Upper lobe of right lung (tissue), 1 donor: ENCODE results near the gene GLTP. TPM values are rescaled to one million over a fixed set of nuclear protein-coding genes. Genes with fewer than 3 reads are reported as not detected.
"Not testable (repeated sequence)": the region's sequence is repeated elsewhere in the genome, so short reads cannot be mapped to it uniquely, and the experiment has no call there.

ENCODE experiments used
- ATAC-seq: fragments of 200-7000 bp; cut with Tn5 transposase; one replicate; pipeline ENCODE4 v1.9.1; 2020; ENCODE audit warnings: mild to moderate bottlenecking, moderate library complexity
- DNase-seq: peaks from one replicate; pipeline ENCODE4 v3.0.0-alpha.2; 2020
- H3K27ac ChIP-seq: fragments of 200-600 bp; one replicate; pipeline ENCODE4 v1.8.0; 2022
- H3K27me3 ChIP-seq: fragments of 200-600 bp; one replicate; pipeline ENCODE4 v1.8.0; 2022; ENCODE audit warnings: mild to moderate bottlenecking
- H3K36me3 ChIP-seq: fragments of 200-600 bp; one replicate; pipeline ENCODE4 v1.8.0; 2022
- H3K4me1 ChIP-seq: fragments of 200-600 bp; one replicate; pipeline ENCODE4 v1.8.0; 2022
- H3K4me3 ChIP-seq: fragments of 200-600 bp; one replicate; pipeline ENCODE4 v1.8.0; 2022; ENCODE audit warnings: mild to moderate bottlenecking
- H3K9me3 ChIP-seq: fragments of 200-600 bp; one replicate; pipeline ENCODE4 v1.8.0; 2022
- CTCF ChIP-seq: fragments of 200-600 bp; IDR thresholded peaks from one replicate; pipeline ENCODE4 v1.8.0; 2022; ENCODE audit warnings: antibody characterized with exemption
- intact Hi-C: fragments of 100-400 bp; cut with DNase I; formaldehyde crosslinking; loops from one replicate; pipeline ENCODE4 v1.11.0; 2022
- total RNA-seq: library from RNA; stranded (reverse); fragmentation: NEBNext Ultra II Directional; extraction: Animal tissue kit (Norgen Biotek cat#: 25700); gene quantifications from one replicate; pipeline ENCODE4 v1.2.1, GENCODE V29; 2021
- donor health status: DM: no; HTN: yes; CAD: no; lungs with severe emphysema.

GLTP gene
- total RNA-seq, 1 donor from 2014 or later, result 44.0 TPM

DNA sequence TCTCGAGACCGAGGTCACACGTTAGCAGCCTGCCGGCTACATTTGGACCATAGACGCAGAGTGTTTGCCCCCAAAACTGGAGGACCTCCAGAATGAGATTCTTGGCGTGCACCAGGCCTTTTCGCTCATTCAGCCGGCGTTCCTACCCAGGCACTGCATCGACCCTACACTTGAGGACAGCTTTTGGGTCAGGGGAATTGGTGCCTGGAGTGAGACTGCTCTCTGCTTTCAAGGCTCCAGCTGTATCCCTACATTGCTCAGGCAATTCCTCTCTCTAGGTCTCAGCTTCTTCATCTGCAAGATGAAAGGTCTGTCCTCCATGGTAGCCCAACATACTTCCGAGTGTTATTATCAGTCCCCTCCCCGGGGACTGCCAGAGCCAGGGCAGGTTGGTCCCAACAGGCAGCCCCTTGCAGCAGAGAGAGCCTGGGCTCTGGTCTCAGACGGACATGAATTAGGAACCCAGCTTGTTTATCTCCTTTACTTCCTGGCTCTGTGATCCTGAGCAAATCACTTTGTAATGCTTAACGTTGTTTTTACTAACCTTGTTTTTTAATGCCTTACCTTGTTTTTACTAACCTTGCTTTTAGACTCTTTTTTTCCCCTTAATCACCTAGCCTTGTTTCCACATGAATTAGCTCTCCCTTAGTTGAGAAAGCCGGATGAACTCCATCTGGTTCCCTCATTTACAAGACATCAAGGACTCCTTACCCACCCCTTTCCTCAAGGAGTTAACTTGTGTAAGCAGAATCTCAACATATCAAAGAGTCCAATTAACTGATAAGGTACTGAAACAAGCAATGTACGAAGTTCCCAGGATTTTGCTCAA is 20.6 kb upstream of the GLTP start:
- peak; percentile 7 for ATAC-seq
- Histone ChIP-seq H3K4me1 (peaks cover 16% of the 10 kb centered on the region), H3K4me3 (peak overlapping the region; percentile 80), H3K27ac (peak overlapping the region; percentile 86), H3K36me3 (peaks cover 31% of the 10 kb centered on the region), H3K27me3 (no peaks in the 10 kb centered on the region), H3K9me3 (no peaks in the 10 kb centered on the region)
- intact Hi-C loops, result no loop called here
- no peak for TF ChIP-seq CTCF
- DNase-seq, result no peak

GRCh38 chr12:109899783-109900751 is 19.7 kb upstream of the GLTP start, which contains the start of gene TCHP:
Gene TCHP (plus strand): TSS chr12:109900274. CDS start chr12:109903027, 2,753 bp downstream.
- Histone ChIP-seq H3K27ac (peak within 1 kb of the TSS; percentile 86), H3K4me3 (peak within 1 kb of the TSS; percentile 80), H3K27me3 (no peaks in the 10 kb centered on the region), H3K36me3 (peaks cover 22% of the 10 kb centered on the region), H3K9me3 (no peaks in the 10 kb centered on the region), H3K4me1 (peaks cover 16% of the 10 kb centered on the region)
- DNase-seq, result peak; percentile 92
- peak; percentile 45 for TF ChIP-seq CTCF
- intact Hi-C loops, result no loop called here
- peak; percentile 98 for ATAC-seq

DNA sequence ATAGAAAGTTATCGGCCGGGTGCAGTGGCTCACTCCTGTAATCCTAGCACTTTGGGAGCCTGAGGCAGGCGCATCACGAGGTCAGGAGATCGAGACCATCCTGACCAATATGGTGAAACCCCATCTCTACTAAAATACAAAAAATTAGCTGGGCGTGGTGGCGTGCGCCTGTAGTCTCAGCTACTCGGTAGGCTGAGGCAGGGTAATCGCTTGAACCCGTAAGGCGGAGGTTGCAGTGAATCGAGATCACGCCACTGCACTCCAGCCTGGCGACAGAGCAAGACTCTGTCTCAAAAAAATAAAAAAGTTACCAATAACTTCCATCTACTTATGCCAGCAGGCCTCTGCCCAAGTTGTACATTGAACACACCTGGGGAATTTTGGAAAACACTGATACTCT is 19.0 kb upstream of the GLTP start:
- Histone ChIP-seq H3K4me3 (peak overlapping the region; percentile 80), H3K27ac (peak overlapping the region; percentile 86), H3K4me1 (peaks cover 16% of the 10 kb centered on the region), H3K36me3 (peaks cover 14% of the 10 kb centered on the region)
- DNase-seq, ATAC-seq, H3K9me3 ChIP-seq, intact Hi-C loops, H3K27me3 ChIP-seq: not testable (repeated sequence)

GRCh38 chr12:109897029-109897428 is 16.7 kb upstream of the GLTP start:
- no peak overlapping the region for H3K27ac ChIP-seq
- no peak overlapping the region for H3K4me3 ChIP-seq
- intact Hi-C loops, result no loop called here
- DNase-seq, result no peak
- no peaks in the 10 kb centered on the region for H3K27me3 ChIP-seq
- H3K36me3 ChIP-seq, result no peaks in the 10 kb centered on the region
- peaks cover 11% of the 10 kb centered on the region for H3K4me1 ChIP-seq
- H3K9me3 ChIP-seq, result no peaks in the 10 kb centered on the region
- no peak for TF ChIP-seq CTCF
- no peak for ATAC-seq

- no peaks in the 10 kb centered on the region for H3K36me3 ChIP-seq
- no peak for DNase-seq
- no peak for TF ChIP-seq CTCF
- intact Hi-C loops, result no loop called here
- no peak overlapping the region for H3K27ac ChIP-seq
- ATAC-seq, result no peak
- H3K4me1 ChIP-seq, result peaks cover 4% of the 10 kb centered on the region
- no peaks in the 10 kb centered on the region for H3K9me3 ChIP-seq
- no peaks in the 10 kb centered on the region for H3K27me3 ChIP-seq
- no peak overlapping the region for H3K4me3 ChIP-seq
Observed at GRCh38 chr12:109896188-109896587, 15.8 kb upstream of the GLTP start.
